CD1c-positive myeloid dendritic cell (primary cell): ENCODE measurements around the gene ZDHHC21.
A peak's percentile ranks its signal among the peaks of the same experiment; 100 is the strongest.

Experiments
- DNase-seq: peaks from one replicate; pipeline ENCODE4 v3.0.0-alpha.2; 2016; ENCODE audit errors: extremely low spot score

Gene ZDHHC21

DNA sequence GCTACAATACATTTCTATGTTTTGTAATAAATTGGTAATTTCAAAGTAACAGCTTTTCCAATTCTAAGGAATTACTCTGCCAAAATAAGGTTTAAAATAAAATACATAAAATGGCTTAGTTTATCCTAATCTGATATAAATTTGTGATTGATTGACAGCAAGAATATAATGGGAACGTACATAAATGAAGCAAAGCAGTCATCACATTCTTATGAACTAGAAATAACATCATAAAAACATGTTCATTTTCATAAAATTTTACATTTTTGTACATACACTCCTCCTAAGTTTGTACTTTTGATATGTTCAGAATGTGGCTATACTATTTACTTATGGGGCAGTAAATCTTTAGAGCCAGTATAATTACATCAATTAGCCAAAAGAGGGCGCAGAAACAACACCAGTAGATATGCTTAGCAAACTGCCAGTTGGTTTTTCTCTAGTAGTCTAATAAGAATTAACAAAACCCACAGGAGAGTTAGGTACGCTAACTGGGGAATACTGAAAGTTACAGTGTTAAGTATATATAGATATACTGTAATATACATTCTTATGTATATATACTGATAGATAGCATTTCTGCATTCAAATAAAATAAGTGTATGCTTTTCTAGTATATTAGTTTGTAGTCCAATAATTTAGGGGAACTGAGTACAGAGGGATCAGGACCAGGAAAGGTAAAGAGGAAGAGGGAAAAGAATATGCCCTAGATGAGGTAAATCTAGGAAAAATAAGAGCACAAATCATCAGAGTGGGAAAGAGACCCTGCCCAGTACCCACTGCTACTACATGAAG lies 76.8 kb downstream of the ZDHHC21 start:
- DNase-seq, result peak; percentile 51

DNA sequence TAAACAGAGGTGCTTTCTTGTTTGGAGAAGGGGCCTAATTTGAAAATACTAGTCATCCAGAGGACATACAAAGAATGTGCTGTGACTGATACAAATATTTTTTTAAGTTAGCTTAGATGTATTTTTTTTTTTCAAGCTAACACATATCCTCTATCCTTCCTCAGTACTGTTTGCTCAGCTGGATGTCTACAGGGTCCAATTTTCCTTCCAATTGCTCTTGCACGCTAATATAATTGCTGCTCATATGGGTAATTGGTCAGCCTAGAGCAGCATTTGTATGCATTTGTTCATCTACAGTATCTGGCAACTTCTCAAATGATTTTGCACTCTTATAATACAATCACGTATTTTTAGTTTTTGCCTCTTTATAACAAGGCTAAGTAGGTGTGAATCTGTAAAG lies 84.7 kb downstream of the ZDHHC21 start:
- DNase-seq, result no peak

DNA sequence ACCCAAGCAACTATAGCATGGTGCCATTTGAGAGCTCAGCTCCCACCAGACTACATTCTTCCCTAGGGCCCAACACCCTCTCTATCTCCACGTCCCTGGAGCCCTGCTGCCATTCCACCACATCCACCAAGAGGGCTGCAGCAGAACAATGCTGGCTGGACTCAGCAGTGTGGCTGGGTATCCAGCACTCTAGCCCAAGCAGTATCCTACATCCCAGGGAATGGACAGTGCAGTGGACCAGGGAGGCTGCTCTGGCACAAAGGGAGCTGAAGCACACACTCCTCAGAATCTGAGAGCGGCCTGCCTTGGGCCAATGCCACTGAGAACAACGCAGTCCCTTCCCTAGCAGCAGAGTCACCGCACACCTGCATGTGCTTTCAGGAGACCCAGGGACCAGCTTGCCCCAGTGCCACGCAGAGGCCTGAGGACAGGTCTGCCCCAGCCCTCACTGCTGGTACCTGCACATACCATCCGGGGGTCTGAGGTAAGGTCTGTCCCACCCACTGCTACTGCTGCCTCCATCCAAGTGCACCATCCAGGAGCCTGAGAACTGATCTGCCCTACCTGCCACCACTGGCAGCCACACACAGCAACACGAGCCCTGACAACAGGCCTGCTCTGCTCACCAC lies 95.9 kb downstream of the ZDHHC21 start:
- no peak for DNase-seq

DNA sequence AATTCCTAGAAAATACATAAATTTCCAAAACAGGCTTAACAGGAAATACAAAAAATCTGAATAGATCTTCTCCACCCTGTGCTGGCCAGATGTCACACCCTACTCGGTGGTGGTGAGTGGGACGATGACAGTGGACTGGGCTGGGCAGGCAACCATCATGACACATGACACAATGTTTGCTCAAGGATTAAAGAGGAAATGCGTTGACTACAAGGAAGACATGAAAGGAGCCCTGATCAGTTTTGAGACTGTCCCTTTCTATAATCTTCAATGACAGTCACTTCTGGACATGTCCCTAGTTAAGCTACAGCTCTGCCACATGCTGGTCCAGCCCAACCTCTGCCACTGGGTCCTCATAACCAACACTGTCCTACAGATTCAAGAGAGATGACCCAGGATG lies 99.8 kb downstream of the ZDHHC21 start:
- no peak for DNase-seq

DNA sequence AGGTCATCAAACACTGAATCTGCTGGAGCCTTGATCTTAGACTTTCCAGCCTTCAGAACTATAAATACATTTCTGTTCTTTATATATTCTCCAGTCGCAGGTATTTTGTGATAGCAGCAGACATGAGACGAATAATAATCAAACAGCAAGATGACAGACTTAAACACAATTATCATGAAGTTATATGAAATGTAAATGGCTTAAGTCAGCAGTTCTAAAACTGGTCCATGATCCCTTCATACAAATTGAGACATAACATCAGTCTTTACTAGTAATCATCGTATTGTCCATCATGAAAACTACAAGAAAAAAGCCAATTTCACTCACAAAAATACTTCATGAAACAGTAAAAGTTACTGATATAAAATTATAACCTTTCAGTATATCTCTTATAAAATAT lies 101.8 kb downstream of the ZDHHC21 start:
- DNase-seq, result no peak

GRCh38 chr9:14585730-14586473 lies 107.3 kb downstream of the ZDHHC21 start:
- DNase-seq, result no peak

GRCh38 chr9:14584571-14584970 lies 108.7 kb downstream of the ZDHHC21 start:
- DNase-seq, result no peak

DNA sequence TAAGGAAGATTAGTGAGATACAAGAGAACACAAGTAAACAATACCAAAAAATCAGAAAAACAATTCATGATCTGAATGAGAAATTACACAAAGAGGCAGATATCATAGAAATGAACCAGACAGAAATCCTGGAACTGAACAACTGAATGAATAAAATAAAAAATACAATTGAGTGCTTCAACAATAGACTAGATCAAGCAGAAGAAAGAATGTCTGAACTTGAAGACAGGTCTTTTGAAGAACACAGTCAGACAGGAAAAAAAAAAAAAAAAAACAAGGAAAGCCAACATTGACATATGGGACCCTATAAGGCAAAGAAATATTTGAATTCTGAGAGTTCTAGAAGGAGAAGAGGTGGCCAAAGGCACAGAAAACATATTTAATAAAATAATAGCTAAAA lies 115.2 kb downstream of the ZDHHC21 start:
- DNase-seq, result no peak

DNA sequence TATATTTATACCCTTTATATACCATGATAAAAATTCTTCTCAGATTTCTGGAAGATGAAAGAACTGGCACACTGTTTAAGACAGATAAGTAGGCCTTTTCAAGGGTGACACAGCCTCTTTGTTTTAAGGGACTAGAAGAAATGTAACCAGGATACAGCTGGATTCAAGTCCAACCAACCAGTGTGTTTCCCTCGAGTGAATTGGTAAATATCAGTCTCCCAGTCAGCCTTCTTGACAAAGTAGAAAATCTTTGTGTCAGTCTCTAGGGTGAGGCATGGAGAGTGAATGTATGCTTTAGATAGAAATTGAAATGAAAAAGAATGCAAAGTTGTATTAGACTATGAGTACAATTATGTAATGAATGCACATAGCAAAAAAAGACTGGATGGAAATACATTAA lies 119.1 kb downstream of the ZDHHC21 start:
- DNase-seq, result no peak

- DNase-seq, result no peak
These were observed 119.9 kb downstream of the ZDHHC21 start for GRCh38 chr9:14573319-14573718.

DNA sequence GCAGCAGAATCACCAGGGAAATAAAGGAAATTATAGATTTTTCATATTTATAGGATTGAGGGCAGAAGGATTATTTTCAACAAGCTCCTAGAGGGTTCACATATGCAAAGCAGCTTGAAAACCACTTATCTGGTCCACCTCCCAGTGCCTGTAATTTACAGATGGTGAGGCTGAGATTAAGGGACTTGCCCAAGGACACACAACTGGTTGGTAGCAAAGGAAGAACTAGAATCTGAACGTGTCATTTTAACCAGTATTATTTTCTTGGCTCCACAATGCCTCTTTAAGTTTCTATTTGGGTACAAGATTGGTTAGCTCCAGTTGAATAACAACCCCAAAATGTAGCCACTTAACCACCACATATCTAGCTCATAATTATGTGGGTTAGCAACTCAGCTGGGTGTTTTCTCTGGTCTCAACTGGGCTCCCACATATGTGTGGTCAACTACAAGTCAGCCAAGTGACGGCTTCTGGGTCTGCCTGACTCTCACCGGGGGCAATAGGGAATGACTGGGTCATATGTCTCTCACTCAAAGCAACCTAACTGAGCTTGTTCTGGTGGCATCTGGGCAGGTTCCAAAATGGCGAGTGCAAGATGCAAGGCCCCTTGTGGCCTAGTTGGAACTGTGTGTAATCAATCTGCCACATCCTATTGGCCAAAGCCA lies 127.7 kb downstream of the ZDHHC21 start:
- DNase-seq, result no peak

DNA sequence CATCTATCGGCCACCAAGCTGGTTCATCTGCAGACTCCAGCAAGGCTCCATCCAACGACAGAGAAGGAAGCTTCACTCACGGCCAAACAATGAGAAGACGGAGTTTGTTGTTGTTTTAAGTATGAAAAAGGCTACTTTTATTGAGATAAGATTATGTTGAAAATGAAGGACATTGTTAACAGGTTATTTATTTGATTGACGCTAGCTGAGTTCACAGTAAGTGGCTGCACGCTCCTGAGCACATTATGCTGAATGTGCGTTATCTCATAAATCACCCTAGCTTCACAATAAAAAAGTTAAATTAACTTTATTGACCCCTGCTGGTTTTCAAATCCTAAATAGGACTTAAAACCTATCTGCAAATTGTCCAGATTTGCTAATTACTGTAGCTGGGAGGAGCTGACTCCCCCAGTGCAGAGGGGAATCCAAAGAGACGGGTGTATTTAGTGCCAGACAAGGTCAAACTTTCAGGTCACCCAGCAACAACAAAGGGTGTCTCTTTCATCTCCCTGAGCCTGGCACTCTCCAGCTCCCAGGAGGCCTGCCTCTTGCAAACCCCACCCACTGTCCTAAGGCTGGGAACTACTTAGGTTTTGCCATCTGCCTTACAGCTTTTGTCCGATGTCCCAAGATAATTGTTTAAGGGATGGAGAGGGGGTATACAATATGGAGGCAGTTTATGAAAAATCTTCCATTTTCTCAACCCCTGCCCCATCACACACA lies 129.2 kb downstream of the ZDHHC21 start:
- DNase-seq, result no peak

DNA sequence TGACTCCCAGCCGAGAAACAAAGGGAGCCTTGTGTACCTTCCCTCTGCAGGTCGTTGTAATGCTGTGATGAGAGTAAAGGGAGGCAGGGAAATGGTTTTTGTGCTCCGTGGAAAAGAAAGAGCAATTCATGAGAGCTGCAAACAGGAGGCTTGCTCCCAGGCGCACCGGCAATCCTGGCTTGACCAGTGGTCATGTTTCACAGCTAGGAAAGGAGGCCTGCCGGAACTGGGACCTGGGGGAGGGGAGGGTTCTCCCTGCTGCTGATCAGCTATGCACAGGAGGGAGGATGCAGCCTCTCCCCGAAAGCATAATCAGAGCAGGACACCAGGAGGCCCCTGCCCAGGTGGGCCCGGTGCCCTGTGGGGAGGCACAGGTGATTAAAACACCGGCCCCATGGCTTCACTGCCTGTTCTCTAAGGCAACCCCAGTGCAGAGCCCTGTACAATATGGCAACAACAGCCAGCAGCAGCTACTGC lies 131.3 kb downstream of the ZDHHC21 start:
- no peak for DNase-seq
